ENCODE measurements around the gene ANKS4B.

GRCh38 chr16:21260870-21261791 lies 27.6 kb downstream of the ANKS4B start:
- TF ChIP-seq REST (IDR thresholded peaks at IDR 0.05; ENCODE audit: unreplicated experiment) (no peak), EZH2phosphoT487 (IDR thresholded peaks at IDR 0.05; ENCODE audit: unreplicated experiment) (no peak), CTCF (conservative IDR thresholded peaks at IDR 0.05; ENCODE audit: low read depth in 2 of 2) (no peak), EZH2 (IDR thresholded peaks at IDR 0.05; ENCODE audit: low read depth, unreplicated experiment) (no peak), POLR2AphosphoS5 (IDR thresholded peaks at IDR 0.05; ENCODE audit: low read depth) (no peak), NANOG (IDR thresholded peaks at IDR 0.05; ENCODE audit: borderline replicate concordance) (no peak), JUNB (IDR thresholded peaks at IDR 0.05; ENCODE audit: unreplicated experiment) (no peak), CREB1 (CRISPR knock-in tag; IDR thresholded peaks at IDR 0.05; ENCODE audit: low read depth) (no peak), ZNF114 (CRISPR knock-in tag; IDR thresholded peaks at IDR 0.05) (no peak), ETS1 (IDR thresholded peaks at IDR 0.05) (no peak)

Measured in GM23338 (cell line).